Endothelial cell of umbilical vein (primary cell): ENCODE measurements around the gene RRP15.

ENCODE experiments used
- CTCF ChIP-seq, 2 donors: IDR thresholded peaks; 1 replicate in 1 of 2; 2 replicates in 1 of 2; pipeline ENCODE4 v1.5.1; 2011; ENCODE audit warnings: low read length in 2 of 2, mild to moderate bottlenecking in 2 of 2, moderate library complexity in 2 of 2, control low read depth in 1 of 2, inconsistent platforms in 1 of 2, low read depth in 1 of 2; ENCODE audit not compliant: insufficient read depth in 1 of 2; ENCODE audit errors: extremely low read depth in 1 of 2
- EZH2 ChIP-seq: IDR thresholded peaks from 2 replicates; pipeline ENCODE4 v1.6.1; 2012; ENCODE audit warnings: borderline replicate concordance, low read depth, mild to moderate bottlenecking, moderate library complexity, low read length, inconsistent platforms; ENCODE audit not compliant: severe bottlenecking
- MYC ChIP-seq: IDR thresholded peaks from one replicate; pipeline ENCODE4 v1.6.1; 2011; ENCODE audit warnings: mild to moderate bottlenecking, low read depth, low read length
- POLR2A ChIP-seq: IDR thresholded peaks from 2 replicates; pipeline ENCODE4 v1.6.1; 2012; ENCODE audit warnings: low read depth, mild to moderate bottlenecking, control low read depth, low read length
- POLR2AphosphoS5 ChIP-seq: IDR thresholded peaks from 2 replicates; pipeline ENCODE4 v1.6.1; 2012; ENCODE audit warnings: low read depth, mild to moderate bottlenecking, control low read depth, low read length, moderate library complexity; ENCODE audit not compliant: insufficient read depth
- TF ChIP-seq, protein P1 (sequence below): IDR thresholded peaks from 2 replicates; pipeline ENCODE4 v1.6.1; 2011; ENCODE audit not compliant: insufficient read depth, insufficient read length

DNA sequence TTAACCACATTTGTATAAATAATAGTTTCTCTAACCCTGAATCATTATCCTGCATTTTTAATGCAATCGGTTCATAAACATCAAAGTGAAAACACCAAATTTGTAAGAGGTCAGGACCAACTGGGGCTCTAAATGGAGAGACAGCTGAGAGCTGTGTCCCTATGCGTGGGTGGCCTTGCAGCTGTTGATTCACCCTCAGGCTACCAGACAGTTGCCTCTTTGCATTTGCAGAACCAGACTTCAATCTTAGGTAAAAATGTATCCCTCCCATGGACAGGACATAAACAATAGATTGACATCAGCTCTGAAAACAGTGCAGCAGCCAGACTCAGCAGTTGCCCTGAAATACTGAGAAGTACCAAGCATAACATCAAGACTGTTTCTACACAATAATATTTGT lies 51.2 kb downstream of the RRP15 start:
- TF ChIP-seq EZH2 (no peak), POLR2A (no peak), CTCF (IDR thresholded peaks at IDR 0.05; ENCODE audit: extremely low read depth in 1 of 2, insufficient read depth in 1 of 2, low read depth in 1 of 2, low read length in 2 of 2) (no peak), POLR2AphosphoS5 (no peak), MYC (no peak)
- TF ChIP-seq, protein P1, sequence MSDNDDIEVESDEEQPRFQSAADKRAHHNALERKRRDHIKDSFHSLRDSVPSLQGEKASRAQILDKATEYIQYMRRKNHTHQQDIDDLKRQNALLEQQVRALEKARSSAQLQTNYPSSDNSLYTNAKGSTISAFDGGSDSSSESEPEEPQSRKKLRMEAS, result no peak
